ENCODE measurements around the gene BCAR1. TPM values are rescaled to one million over a fixed set of nuclear protein-coding genes. Genes with fewer than 3 reads are reported as not detected.
A peak's percentile ranks its signal among the peaks of the same experiment; 100 is the strongest.

Gene BCAR1
- total RNA-seq, 1 donor from 2014 or later, result 182 TPM

DNA sequence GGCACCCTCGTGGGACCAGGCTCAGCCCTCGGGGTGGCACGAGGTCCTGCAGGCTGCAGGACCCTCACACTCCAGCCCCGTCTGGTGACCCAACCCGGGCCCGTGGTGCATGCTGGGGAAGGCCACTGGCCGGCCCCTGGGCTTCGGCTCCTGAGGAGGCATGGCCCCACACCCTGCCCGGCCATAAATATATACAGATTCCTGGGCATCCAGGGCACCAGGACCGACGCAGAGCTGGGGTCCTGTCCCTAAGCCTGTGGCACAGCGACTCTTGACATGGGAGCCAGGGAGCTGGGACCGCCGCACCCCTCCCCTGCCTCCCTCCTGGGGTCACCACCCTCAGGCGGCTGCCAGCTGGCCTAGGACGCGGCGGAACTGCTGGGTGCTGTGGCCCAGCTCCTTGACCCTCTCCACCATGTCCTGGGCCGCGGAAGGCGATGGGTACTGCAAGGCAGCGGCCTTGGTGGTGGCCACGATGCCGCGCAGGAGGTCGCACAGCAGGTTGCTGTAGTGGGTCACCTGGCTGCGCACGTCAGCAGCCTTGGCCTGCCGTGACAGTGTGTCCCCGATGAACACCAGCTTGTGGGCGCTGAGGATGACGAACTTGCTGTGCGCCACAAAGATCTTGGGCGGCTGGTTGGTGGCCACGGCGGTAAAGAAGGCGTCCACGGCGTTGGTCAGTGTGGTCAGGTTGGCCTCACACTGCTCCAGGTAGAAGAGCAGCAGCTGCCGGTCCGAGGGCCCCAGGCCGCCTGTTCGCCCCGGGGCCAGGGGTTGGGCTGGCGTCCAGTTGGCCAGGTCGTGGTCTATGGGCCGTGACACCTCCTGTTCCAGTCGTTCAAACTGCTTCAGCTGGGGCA, 22.0 kb downstream of the BCAR1 start:
- no peak for DNase-seq (ENCODE audit: low spot score)
- H3K27me3 Mint-ChIP-seq (ENCODE audit: unreplicated experiment), result peaks cover 33% of the 10 kb centered on the region
- no peaks in the 10 kb centered on the region for H3K9me3 Mint-ChIP-seq (ENCODE audit: unreplicated experiment)
- peaks cover 3% of the 10 kb centered on the region for H3K4me1 Mint-ChIP-seq (ENCODE audit: unreplicated experiment)
- H3K36me3 Mint-ChIP-seq (ENCODE audit: low read depth, unreplicated experiment), result peaks cover 40% of the 10 kb centered on the region
- no peak overlapping the region for H3K27ac Mint-ChIP-seq (ENCODE audit: unreplicated experiment)
- TF ChIP-seq, protein P1, sequence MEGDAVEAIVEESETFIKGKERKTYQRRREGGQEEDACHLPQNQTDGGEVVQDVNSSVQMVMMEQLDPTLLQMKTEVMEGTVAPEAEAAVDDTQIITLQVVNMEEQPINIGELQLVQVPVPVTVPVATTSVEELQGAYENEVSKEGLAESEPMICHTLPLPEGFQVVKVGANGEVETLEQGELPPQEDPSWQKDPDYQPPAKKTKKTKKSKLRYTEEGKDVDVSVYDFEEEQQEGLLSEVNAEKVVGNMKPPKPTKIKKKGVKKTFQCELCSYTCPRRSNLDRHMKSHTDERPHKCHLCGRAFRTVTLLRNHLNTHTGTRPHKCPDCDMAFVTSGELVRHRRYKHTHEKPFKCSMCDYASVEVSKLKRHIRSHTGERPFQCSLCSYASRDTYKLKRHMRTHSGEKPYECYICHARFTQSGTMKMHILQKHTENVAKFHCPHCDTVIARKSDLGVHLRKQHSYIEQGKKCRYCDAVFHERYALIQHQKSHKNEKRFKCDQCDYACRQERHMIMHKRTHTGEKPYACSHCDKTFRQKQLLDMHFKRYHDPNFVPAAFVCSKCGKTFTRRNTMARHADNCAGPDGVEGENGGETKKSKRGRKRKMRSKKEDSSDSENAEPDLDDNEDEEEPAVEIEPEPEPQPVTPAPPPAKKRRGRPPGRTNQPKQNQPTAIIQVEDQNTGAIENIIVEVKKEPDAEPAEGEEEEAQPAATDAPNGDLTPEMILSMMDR (IDR thresholded peaks at IDR 0.05; ENCODE audit: unreplicated experiment), result no peak
- no peak overlapping the region for H3K4me3 Mint-ChIP-seq (ENCODE audit: unreplicated experiment)

DNA sequence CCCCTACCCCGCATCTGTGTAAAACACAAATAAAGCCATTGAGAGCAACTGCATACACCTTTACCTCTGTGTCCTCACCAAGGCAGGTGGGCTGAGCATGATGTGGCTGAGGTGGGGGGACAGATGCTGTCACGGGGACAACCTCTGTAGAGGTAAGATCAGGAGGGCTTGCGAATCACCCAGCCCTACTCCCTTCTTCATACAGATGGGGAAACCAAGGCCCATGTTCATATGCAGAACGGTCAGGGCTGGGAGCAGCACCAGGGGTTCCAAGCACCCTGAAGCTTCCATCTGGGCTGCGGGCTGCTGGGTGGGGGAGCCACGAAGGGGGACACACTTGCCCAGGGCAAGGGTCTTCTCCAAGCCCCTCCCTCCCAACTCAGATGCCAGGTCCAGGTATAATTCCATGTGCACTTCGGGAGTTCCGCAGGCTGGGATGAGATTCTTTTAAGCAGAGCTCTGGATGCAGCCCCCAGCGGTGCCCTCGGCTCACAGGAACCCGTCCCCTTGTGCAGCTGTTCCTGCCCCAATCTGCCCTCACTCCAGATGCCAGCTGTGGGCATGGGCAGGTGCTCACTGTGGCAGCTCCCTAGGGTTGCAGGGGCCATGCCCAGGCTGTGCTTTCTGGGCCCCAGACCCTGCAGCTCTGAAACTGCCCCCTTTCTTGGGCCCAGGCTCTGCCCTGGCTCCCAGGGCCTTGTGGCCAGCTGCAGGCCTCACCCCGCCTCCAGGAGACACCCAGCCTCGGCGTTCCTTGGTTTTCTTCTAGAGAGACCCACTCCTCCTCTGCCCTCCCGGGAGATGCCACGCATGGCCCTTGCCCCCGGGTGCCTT, 23.1 kb downstream of the BCAR1 start:
- peaks cover 35% of the 10 kb centered on the region for H3K36me3 Mint-ChIP-seq (ENCODE audit: low read depth, unreplicated experiment)
- no peak for DNase-seq (ENCODE audit: low spot score)
- peak overlapping the region; percentile 30 for H3K27ac Mint-ChIP-seq (ENCODE audit: unreplicated experiment)
- H3K4me3 Mint-ChIP-seq (ENCODE audit: unreplicated experiment), result no peak overlapping the region
- peaks cover 32% of the 10 kb centered on the region for H3K27me3 Mint-ChIP-seq (ENCODE audit: unreplicated experiment)
- no peaks in the 10 kb centered on the region for H3K9me3 Mint-ChIP-seq (ENCODE audit: unreplicated experiment)
- TF ChIP-seq, protein P1 (IDR thresholded peaks at IDR 0.05; ENCODE audit: unreplicated experiment), result no peak
- peaks cover 3% of the 10 kb centered on the region for H3K4me1 Mint-ChIP-seq (ENCODE audit: unreplicated experiment)

DNA sequence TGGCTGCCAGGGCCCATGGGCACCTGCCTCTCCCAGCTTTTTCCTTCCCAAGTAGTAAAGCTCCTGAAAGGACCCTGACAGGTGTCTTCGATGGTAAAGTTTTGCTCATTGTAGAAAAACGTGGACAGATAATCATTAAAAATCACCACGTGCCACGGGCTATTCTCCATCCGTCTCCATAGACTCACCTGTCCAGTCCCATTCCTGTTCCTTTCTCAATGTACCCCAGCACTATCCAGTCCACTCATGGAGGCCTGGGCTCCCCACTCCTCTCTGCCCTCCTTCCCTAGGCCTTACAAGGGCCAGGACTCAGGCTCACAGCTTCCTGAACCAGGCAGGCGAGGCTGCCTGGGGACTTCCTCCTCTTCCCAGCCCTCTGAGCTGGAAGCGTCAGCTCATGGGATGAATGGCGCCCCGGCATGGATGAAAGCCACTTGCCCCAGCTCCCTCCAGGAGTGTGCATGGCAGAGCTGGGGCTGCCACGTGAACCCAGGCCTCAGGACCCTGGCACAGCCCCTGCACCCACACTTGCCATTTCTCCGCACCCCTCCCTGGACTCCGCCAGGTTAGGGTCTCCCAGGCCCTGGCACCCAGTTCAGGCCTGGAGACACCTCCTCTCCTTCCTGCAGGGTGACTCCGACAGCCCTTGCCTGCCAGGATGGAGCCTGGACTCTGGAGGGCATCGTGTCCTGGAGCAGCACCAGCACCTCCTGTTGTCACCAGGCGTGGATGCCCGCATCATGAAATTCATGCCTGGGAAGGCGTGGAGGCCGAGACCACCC, 23.9 kb downstream of the BCAR1 start:
- peaks cover 3% of the 10 kb centered on the region for H3K4me1 Mint-ChIP-seq (ENCODE audit: unreplicated experiment)
- peak overlapping the region; percentile 56 for H3K4me3 Mint-ChIP-seq (ENCODE audit: unreplicated experiment)
- no peak for DNase-seq (ENCODE audit: low spot score)
- no peaks in the 10 kb centered on the region for H3K9me3 Mint-ChIP-seq (ENCODE audit: unreplicated experiment)
- peaks cover 27% of the 10 kb centered on the region for H3K36me3 Mint-ChIP-seq (ENCODE audit: low read depth, unreplicated experiment)
- peak overlapping the region; percentile 36 for H3K27ac Mint-ChIP-seq (ENCODE audit: unreplicated experiment)
- peaks cover 27% of the 10 kb centered on the region for H3K27me3 Mint-ChIP-seq (ENCODE audit: unreplicated experiment)
- TF ChIP-seq, protein P1 (IDR thresholded peaks at IDR 0.05; ENCODE audit: unreplicated experiment), result no peak

DNA sequence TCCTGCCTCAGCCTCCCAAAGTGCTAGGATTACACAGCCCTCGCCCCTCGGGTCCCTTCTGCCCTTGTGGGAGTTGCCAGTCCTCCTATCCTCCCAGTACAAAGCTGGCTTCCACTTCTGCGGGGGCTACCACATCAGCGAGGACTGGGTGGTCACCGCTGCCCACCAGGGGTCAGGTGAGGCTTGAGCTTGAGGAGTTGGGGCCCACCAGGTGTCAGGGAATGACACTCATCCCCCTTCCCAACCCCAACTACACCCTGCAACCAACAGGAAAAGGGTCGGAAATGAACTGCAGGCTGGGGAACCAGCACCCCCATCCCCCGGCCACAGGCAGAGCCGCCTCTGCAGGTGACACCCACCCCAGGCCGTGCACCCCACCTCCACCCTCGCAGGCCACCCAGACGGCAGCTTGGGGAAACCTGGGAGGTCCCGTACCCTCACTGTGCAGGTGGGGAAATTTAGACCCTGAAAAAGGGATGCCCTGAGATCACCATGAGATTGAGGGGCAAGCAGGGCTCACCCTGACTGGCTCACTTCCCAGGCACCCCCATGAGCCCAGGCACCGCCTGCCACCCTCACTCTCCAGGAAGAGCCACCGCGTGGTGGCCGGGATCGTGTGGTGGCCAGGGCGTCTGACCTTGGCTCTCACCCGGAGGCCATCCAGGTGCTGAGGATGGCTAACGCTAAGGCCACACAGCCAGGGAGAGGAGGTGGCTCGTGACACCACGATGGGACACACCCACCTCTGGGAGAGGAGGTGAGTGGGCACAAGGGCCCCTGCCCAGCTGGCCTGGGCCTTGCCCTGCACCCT, 24.7 kb downstream of the BCAR1 start:
- Mint-ChIP-seq H3K27me3 (ENCODE audit: unreplicated experiment) (peaks cover 32% of the 10 kb centered on the region), H3K4me1 (ENCODE audit: unreplicated experiment) (peaks cover 7% of the 10 kb centered on the region), H3K9me3 (ENCODE audit: unreplicated experiment) (no peaks in the 10 kb centered on the region), H3K36me3 (ENCODE audit: low read depth, unreplicated experiment) (peaks cover 22% of the 10 kb centered on the region), H3K27ac (ENCODE audit: unreplicated experiment) (no peak overlapping the region), H3K4me3 (ENCODE audit: unreplicated experiment) (no peak overlapping the region)
- no peak for DNase-seq (ENCODE audit: low spot score)
- TF ChIP-seq, protein P1 (IDR thresholded peaks at IDR 0.05; ENCODE audit: unreplicated experiment), result no peak

All from endothelial cell (in vitro differentiated cells).